HEK293 (cell line): ENCODE results near the gene TSPEAR.

ENCODE experiments used
- CTCF ChIA-PET: fragments of 350-600 bp; formaldehyde crosslinking; extraction: SDS; loops from one replicate; lab custom pipeline; 2021; ENCODE audit warnings: antibody characterized with exemption; lab: Yijun Ruan, JAX
- POLR2A ChIA-PET: fragments of 300-600 bp; formaldehyde crosslinking; extraction: SDS; loops from one replicate; lab custom pipeline; 2020; ENCODE audit warnings: antibody characterized with exemption, inconsistent platforms; lab: Yijun Ruan, JAX
- H3K27ac ChIP-seq: fragments of 200-500 bp; sonication (Bioruptor generic); 2 replicates; pipeline ENCODE4 v1.5.1; 2014; ENCODE audit warnings: low read depth, low read length, control low read depth, inconsistent platforms; ENCODE audit errors: extremely low read depth
- H3K36me3 ChIP-seq, 2 experiments: fragments of 200-500 bp in 1 of 2; sonication (Bioruptor generic) in 1 of 2; 1 replicate in 1 of 2; 2 replicates in 1 of 2; pipeline ENCODE4 v1.5.1; 2014 to 2017; ENCODE audit warnings: inconsistent platforms in 2 of 2, low read length in 2 of 2; ENCODE audit not compliant: control insufficient read depth in 2 of 2, insufficient read depth in 1 of 2
- H3K4me1 ChIP-seq: fragments of 200-500 bp; sonication (Bioruptor generic); 2 replicates; pipeline ENCODE4 v1.5.1; 2014; ENCODE audit warnings: mild to moderate bottlenecking, low read length, inconsistent platforms; ENCODE audit not compliant: control insufficient read depth, insufficient read depth
- H3K4me3 ChIP-seq: 2 replicates; pipeline ENCODE4 v1.5.1; 2011; ENCODE audit warnings: low read depth, mild to moderate bottlenecking, control low read depth, low read length, moderate library complexity
- H3K9me3 ChIP-seq: fragments of 200-500 bp; sonication (Bioruptor generic); 2 replicates; pipeline ENCODE4 v1.5.1; 2014; ENCODE audit warnings: low read depth, low read length, inconsistent platforms; ENCODE audit not compliant: control insufficient read depth, insufficient read depth
- MYNN ChIP-seq: fragments of 450-650 bp; formaldehyde crosslinking; IDR thresholded peaks from 2 replicates; pipeline ENCODE4 v1.5.1; 2016; ENCODE audit warnings: missing biosample characterization, missing genetic modification characterization, borderline replicate concordance
- SP2 ChIP-seq: fragments of 450-650 bp; formaldehyde crosslinking; IDR thresholded peaks from 2 replicates; pipeline ENCODE4 v1.5.1; 2016; ENCODE audit warnings: missing biosample characterization, missing genetic modification characterization
- WT1 ChIP-seq: fragments of 450-650 bp; formaldehyde crosslinking; IDR thresholded peaks from 2 replicates; pipeline ENCODE4 v1.5.1; 2016; ENCODE audit warnings: missing biosample characterization, missing genetic modification characterization
- ZBTB17 ChIP-seq: fragments of 450-650 bp; formaldehyde crosslinking; IDR thresholded peaks from 2 replicates; pipeline ENCODE4 v1.5.1; 2016; ENCODE audit warnings: missing biosample characterization, missing genetic modification characterization
- ZBTB21 ChIP-seq: fragments of 450-650 bp; formaldehyde crosslinking; IDR thresholded peaks from 2 replicates; pipeline ENCODE4 v1.5.1; 2017; ENCODE audit warnings: missing biosample characterization, missing genetic modification characterization
- ZFP37 ChIP-seq: fragments of 450-650 bp; formaldehyde crosslinking; IDR thresholded peaks from 2 replicates; pipeline ENCODE4 v1.5.1; 2016; ENCODE audit warnings: missing biosample characterization, missing genetic modification characterization
- ZFP69B ChIP-seq: fragments of 450-650 bp; formaldehyde crosslinking; IDR thresholded peaks from 2 replicates; pipeline ENCODE4 v1.5.1; 2016; ENCODE audit warnings: missing biosample characterization, missing genetic modification characterization
- ZNF138 ChIP-seq: fragments of 450-650 bp; formaldehyde crosslinking; IDR thresholded peaks from 2 replicates; pipeline ENCODE4 v1.5.1; 2016; ENCODE audit warnings: missing biosample characterization, missing genetic modification characterization, borderline replicate concordance
- ZNF174 ChIP-seq: fragments of 450-650 bp; formaldehyde crosslinking; IDR thresholded peaks from 2 replicates; pipeline ENCODE4 v1.5.0; 2017; ENCODE audit warnings: missing biosample characterization, mild to moderate bottlenecking, missing genetic modification characterization
- ZNF37A ChIP-seq: fragments of 450-650 bp; IDR thresholded peaks from 2 replicates; pipeline ENCODE4 v1.5.1; 2018; ENCODE audit warnings: missing biosample characterization, missing genetic modification characterization
- ZNF416 ChIP-seq: fragments of 450-650 bp; formaldehyde crosslinking; IDR thresholded peaks from 2 replicates; pipeline ENCODE4 v1.5.1; 2016; ENCODE audit warnings: missing biosample characterization, missing genetic modification characterization
- ZNF707 ChIP-seq: fragments of 450-650 bp; formaldehyde crosslinking; IDR thresholded peaks from 2 replicates; pipeline ENCODE4 v1.5.1; 2016; ENCODE audit warnings: missing biosample characterization, missing genetic modification characterization
- ZNF768 ChIP-seq: fragments of 450-650 bp; formaldehyde crosslinking; IDR thresholded peaks from 2 replicates; pipeline ENCODE4 v1.5.1; 2018; ENCODE audit warnings: missing biosample characterization, mild to moderate bottlenecking, missing genetic modification characterization
- ZNF791 ChIP-seq: fragments of 450-650 bp; formaldehyde crosslinking; IDR thresholded peaks from 2 replicates; pipeline ENCODE4 v1.5.1; 2016; ENCODE audit warnings: missing biosample characterization, missing genetic modification characterization
- ZSCAN18 ChIP-seq: fragments of 450-650 bp; formaldehyde crosslinking; IDR thresholded peaks from 2 replicates; pipeline ENCODE4 v1.5.1; 2016; ENCODE audit warnings: missing biosample characterization, missing genetic modification characterization
- TF ChIP-seq, protein P1 (sequence below): fragments of 450-650 bp; formaldehyde crosslinking; IDR thresholded peaks from 2 replicates; pipeline ENCODE4 v1.5.1; 2016; ENCODE audit warnings: missing biosample characterization, missing genetic modification characterization
- TF ChIP-seq, protein P2 (sequence below): fragments of 450-650 bp; formaldehyde crosslinking; IDR thresholded peaks from 2 replicates; pipeline ENCODE4 v1.5.1; 2016; ENCODE audit warnings: missing biosample characterization, missing genetic modification characterization
- TF ChIP-seq, protein P3 (sequence below): fragments of 450-650 bp; IDR thresholded peaks from 2 replicates; pipeline ENCODE4 v1.5.1; 2018; ENCODE audit warnings: missing biosample characterization, missing genetic modification characterization
- TF ChIP-seq, protein P4 (sequence below): fragments of 450-650 bp; formaldehyde crosslinking; IDR thresholded peaks from 2 replicates; pipeline ENCODE4 v1.5.1; 2016; ENCODE audit warnings: missing biosample characterization, missing genetic modification characterization

Gene TSPEAR

GRCh38 chr21:44498280-44499210 is 212.8 kb downstream of the TSPEAR start:
- Histone ChIP-seq H3K27ac (no peak overlapping the region), H3K4me1 (no peaks in the 10 kb centered on the region), H3K9me3 (no peaks in the 10 kb centered on the region), H3K4me3 (no peak overlapping the region), H3K36me3 (no peaks in the 10 kb centered on the region)
- CTCF ChIA-PET, result interaction anchor here (0.7 kb wide), 1 partner anchor 11 kb away, joined by 3 read pairs; no protein-coding TSS in a partner anchor
- TF ChIP-seq ZNF768 (tag by site-specific recombination), result no peak
- TF ChIP-seq ZFP69B (tag by site-specific recombination), result no peak
- TF ChIP-seq ZSCAN18 (tag by site-specific recombination), result no peak
- TF ChIP-seq ZNF174 (tag by site-specific recombination), result no peak
- TF ChIP-seq ZBTB17, result no peak
- no peak for TF ChIP-seq ZNF707
- TF ChIP-seq, protein P1, sequence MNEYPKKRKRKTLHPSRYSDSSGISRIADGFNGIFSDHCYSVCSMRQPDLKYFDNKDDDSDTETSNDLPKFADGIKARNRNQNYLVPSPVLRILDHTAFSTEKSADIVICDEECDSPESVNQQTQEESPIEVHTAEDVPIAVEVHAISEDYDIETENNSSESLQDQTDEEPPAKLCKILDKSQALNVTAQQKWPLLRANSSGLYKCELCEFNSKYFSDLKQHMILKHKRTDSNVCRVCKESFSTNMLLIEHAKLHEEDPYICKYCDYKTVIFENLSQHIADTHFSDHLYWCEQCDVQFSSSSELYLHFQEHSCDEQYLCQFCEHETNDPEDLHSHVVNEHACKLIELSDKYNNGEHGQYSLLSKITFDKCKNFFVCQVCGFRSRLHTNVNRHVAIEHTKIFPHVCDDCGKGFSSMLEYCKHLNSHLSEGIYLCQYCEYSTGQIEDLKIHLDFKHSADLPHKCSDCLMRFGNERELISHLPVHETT (tag by site-specific recombination), result no peak
- TF ChIP-seq ZBTB21, result no peak
- POLR2A ChIA-PET, result no interaction called here

- ChIA-PET CTCF (no interaction called here), POLR2A (no interaction called here)
These were observed 213.7 kb downstream of the TSPEAR start for GRCh38 chr21:44497703-44498126.

More at GRCh38 chr21:44497703-44498126, 213.7 kb downstream of the TSPEAR start:
- H3K36me3 ChIP-seq, result no peaks in the 10 kb centered on the region
- no peaks in the 10 kb centered on the region for H3K9me3 ChIP-seq
- TF ChIP-seq MYNN, result no peak
- TF ChIP-seq, protein P2, sequence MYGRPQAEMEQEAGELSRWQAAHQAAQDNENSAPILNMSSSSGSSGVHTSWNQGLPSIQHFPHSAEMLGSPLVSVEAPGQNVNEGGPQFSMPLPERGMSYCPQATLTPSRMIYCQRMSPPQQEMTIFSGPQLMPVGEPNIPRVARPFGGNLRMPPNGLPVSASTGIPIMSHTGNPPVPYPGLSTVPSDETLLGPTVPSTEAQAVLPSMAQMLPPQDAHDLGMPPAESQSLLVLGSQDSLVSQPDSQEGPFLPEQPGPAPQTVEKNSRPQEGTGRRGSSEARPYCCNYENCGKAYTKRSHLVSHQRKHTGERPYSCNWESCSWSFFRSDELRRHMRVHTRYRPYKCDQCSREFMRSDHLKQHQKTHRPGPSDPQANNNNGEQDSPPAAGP (tag by site-specific recombination), result no peak
- no peak for TF ChIP-seq WT1
- no peak for TF ChIP-seq SP2
- TF ChIP-seq, protein P3, sequence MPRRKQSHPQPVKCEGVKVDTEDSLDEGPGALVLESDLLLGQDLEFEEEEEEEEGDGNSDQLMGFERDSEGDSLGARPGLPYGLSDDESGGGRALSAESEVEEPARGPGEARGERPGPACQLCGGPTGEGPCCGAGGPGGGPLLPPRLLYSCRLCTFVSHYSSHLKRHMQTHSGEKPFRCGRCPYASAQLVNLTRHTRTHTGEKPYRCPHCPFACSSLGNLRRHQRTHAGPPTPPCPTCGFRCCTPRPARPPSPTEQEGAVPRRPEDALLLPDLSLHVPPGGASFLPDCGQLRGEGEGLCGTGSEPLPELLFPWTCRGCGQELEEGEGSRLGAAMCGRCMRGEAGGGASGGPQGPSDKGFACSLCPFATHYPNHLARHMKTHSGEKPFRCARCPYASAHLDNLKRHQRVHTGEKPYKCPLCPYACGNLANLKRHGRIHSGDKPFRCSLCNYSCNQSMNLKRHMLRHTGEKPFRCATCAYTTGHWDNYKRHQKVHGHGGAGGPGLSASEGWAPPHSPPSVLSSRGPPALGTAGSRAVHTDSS (tag by site-specific recombination), result no peak
- no peak for TF ChIP-seq ZNF37A (tag by site-specific recombination)
- no peak for TF ChIP-seq ZNF138 (tag by site-specific recombination)
- no peak for TF ChIP-seq ZNF791 (tag by site-specific recombination)
- no peak for TF ChIP-seq ZNF416 (tag by site-specific recombination)
- TF ChIP-seq, protein P4, sequence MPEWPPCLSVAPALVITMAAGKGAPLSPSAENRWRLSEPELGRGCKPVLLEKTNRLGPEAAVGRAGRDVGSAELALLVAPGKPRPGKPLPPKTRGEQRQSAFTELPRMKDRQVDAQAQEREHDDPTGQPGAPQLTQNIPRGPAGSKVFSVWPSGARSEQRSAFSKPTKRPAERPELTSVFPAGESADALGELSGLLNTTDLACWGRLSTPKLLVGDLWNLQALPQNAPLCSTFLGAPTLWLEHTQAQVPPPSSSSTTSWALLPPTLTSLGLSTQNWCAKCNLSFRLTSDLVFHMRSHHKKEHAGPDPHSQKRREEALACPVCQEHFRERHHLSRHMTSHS (tag by site-specific recombination), result no peak
- TF ChIP-seq ZBTB21, result no peak
- TF ChIP-seq ZFP37 (tag by site-specific recombination), result no peak
- H3K27ac ChIP-seq, result no peak overlapping the region
- no peak overlapping the region for H3K4me3 ChIP-seq
- H3K4me1 ChIP-seq, result no peaks in the 10 kb centered on the region
